H9 (cell line): ENCODE data around the gene NEMP2. TPM values are rescaled to one million over a fixed set of nuclear protein-coding genes. Genes with fewer than 3 reads are reported as not detected.

Experiments used
- DNase-seq: peaks from one replicate; pipeline ENCODE4 v3.0.0-alpha.2; 2017
- H2AFZ ChIP-seq: one replicate; pipeline ENCODE4 v1.6.1; 2013; ENCODE audit warnings: mild to moderate bottlenecking, low read length, control low read depth, moderate library complexity
- H2AK5ac ChIP-seq: 2 replicates; pipeline ENCODE4 v1.6.1; 2013; ENCODE audit warnings: low read length, control low read depth, mixed read lengths; ENCODE audit not compliant: insufficient read length
- H2BK120ac ChIP-seq: one replicate; pipeline ENCODE4 v1.6.1; 2013; ENCODE audit warnings: low read depth, mild to moderate bottlenecking, low read length, control low read depth, inconsistent platforms; ENCODE audit not compliant: poor library complexity, severe bottlenecking
- H2BK12ac ChIP-seq: 2 replicates; pipeline ENCODE4 v1.6.1; 2013; ENCODE audit warnings: low read length, control low read depth, mixed read lengths, low read depth; ENCODE audit not compliant: insufficient read length
- H2BK15ac ChIP-seq: 2 replicates; pipeline ENCODE4 v1.6.1; 2013; ENCODE audit warnings: low read depth, low read length, control low read depth
- H2BK20ac ChIP-seq: one replicate; pipeline ENCODE4 v1.6.1; 2013; ENCODE audit warnings: low read depth, mild to moderate bottlenecking, low read length, control low read depth, inconsistent platforms; ENCODE audit not compliant: poor library complexity, severe bottlenecking
- H2BK5ac ChIP-seq: 2 replicates; pipeline ENCODE4 v1.6.1; 2013; ENCODE audit warnings: low read length, control low read depth, mixed read lengths; ENCODE audit not compliant: insufficient read length
- H3K14ac ChIP-seq: 2 replicates; pipeline ENCODE4 v1.6.1; 2013; ENCODE audit warnings: low read length, control low read depth; ENCODE audit not compliant: insufficient read depth
- H3K18ac ChIP-seq: 2 replicates; pipeline ENCODE4 v1.6.1; 2013; ENCODE audit warnings: low read depth, mild to moderate bottlenecking, mixed read lengths, low read length, control low read depth; ENCODE audit not compliant: insufficient read length
- H3K23ac ChIP-seq: 2 replicates; pipeline ENCODE4 v1.6.1; 2013; ENCODE audit warnings: low read length, control low read depth, mixed read lengths, low read depth; ENCODE audit not compliant: insufficient read length
- H3K23me2 ChIP-seq: 2 replicates; pipeline ENCODE4 v1.6.1; 2013; ENCODE audit warnings: low read depth, mild to moderate bottlenecking, mixed read lengths, low read length, control low read depth; ENCODE audit not compliant: insufficient read length, poor library complexity, severe bottlenecking
- H3K27ac ChIP-seq: 2 replicates; pipeline ENCODE4 v1.5.1; 2013; ENCODE audit warnings: low read length, control low read depth, mixed read lengths, low read depth; ENCODE audit not compliant: insufficient read length
- H3K27me3 ChIP-seq: 2 replicates; pipeline ENCODE4 v1.6.1; 2013; ENCODE audit warnings: low read length, control low read depth, inconsistent platforms; ENCODE audit not compliant: insufficient read depth
- H3K4ac ChIP-seq: 2 replicates; pipeline ENCODE4 v1.6.1; 2013; ENCODE audit warnings: low read depth, mild to moderate bottlenecking, control low read depth, inconsistent platforms, low read length, moderate library complexity
- H3K4me1 ChIP-seq: 2 replicates; pipeline ENCODE4 v1.6.1; 2013; ENCODE audit warnings: low read length, control low read depth, inconsistent platforms; ENCODE audit not compliant: insufficient read depth
- H3K4me2 ChIP-seq: 2 replicates; pipeline ENCODE4 v1.6.1; 2013; ENCODE audit warnings: low read length, control low read depth, mixed read lengths; ENCODE audit not compliant: insufficient read length, insufficient read depth
- H3K56ac ChIP-seq: 2 replicates; pipeline ENCODE4 v1.6.1; 2013; ENCODE audit warnings: low read depth, mild to moderate bottlenecking, mixed read lengths, low read length, control low read depth; ENCODE audit not compliant: insufficient read length
- H3K79me1 ChIP-seq: 2 replicates; pipeline ENCODE4 v1.6.1; 2013; ENCODE audit warnings: low read depth, mild to moderate bottlenecking, moderate library complexity, low read length, control low read depth, inconsistent platforms; ENCODE audit not compliant: insufficient read depth, poor library complexity, severe bottlenecking
- H3K79me2 ChIP-seq: 2 replicates; pipeline ENCODE4 v1.6.1; 2013; ENCODE audit warnings: low read length, control low read depth, inconsistent platforms; ENCODE audit not compliant: insufficient read depth
- H3K9ac ChIP-seq: 2 replicates; pipeline ENCODE4 v1.6.1; 2013; ENCODE audit warnings: low read length, control low read depth, mixed read lengths; ENCODE audit not compliant: insufficient read length; ENCODE audit errors: extremely low read depth
- H3K9me3 ChIP-seq: one replicate; pipeline ENCODE4 v1.6.1; 2013; ENCODE audit warnings: low read depth, low read length, inconsistent platforms; ENCODE audit not compliant: control insufficient read depth
- H3T11ph ChIP-seq: one replicate; pipeline ENCODE4 v1.6.1; 2013; ENCODE audit warnings: mild to moderate bottlenecking, low read length, control low read depth, inconsistent platforms
- H4K20me1 ChIP-seq: one replicate; pipeline ENCODE4 v1.6.1; 2013; ENCODE audit not compliant: control insufficient read depth, insufficient read length, insufficient read depth
- H4K5ac ChIP-seq: 2 replicates; pipeline ENCODE4 v1.6.1; 2013; ENCODE audit warnings: low read depth, mild to moderate bottlenecking, mixed read lengths, low read length, control low read depth; ENCODE audit not compliant: insufficient read length
- H4K8ac ChIP-seq: replicated peaks from 2 replicates; pipeline ENCODE4 v1.6.1; 2013; ENCODE audit warnings: low read length, control low read depth, mixed read lengths, low read depth; ENCODE audit not compliant: insufficient read length
- H4K91ac ChIP-seq: 2 replicates; pipeline ENCODE4 v1.6.1; 2013; ENCODE audit warnings: low read depth, mild to moderate bottlenecking, moderate library complexity, mixed read lengths, low read length, control low read depth; ENCODE audit not compliant: insufficient read length
- H3K27ac Mint-ChIP-seq, 3 experiments: 2 replicates in 2 of 3; 3 replicates in 1 of 3; pipeline ENCODE4 v1.8.0; 2020 to 2021; ENCODE audit warnings: mixed read lengths in 3 of 3, mild to moderate bottlenecking in 1 of 3, moderate library complexity in 1 of 3
- H3K27me3 Mint-ChIP-seq: 2 replicates; pipeline ENCODE4 v1.8.0; 2021; ENCODE audit warnings: low read depth, mild to moderate bottlenecking, moderate library complexity, mixed read lengths
- H3K36me3 Mint-ChIP-seq, 3 experiments: 2 replicates in 2 of 3; 3 replicates in 1 of 3; pipeline ENCODE4 v1.8.0; 2020 to 2021; ENCODE audit warnings: low read depth in 3 of 3, mixed read lengths in 3 of 3; ENCODE audit not compliant: insufficient read depth in 1 of 3
- H3K4me1 Mint-ChIP-seq, 2 experiments: 2 replicates each; pipeline ENCODE4 v1.8.0; 2020; ENCODE audit warnings: mixed read lengths in 2 of 2
- H3K4me3 Mint-ChIP-seq, 2 experiments: 2 replicates in 1 of 2; 3 replicates in 1 of 2; pipeline ENCODE4 v1.8.0; 2020 to 2021; ENCODE audit warnings: mild to moderate bottlenecking in 2 of 2, mixed read lengths in 2 of 2, moderate library complexity in 1 of 2
- H3K9me3 Mint-ChIP-seq, 2 experiments: 2 replicates in 1 of 2; 3 replicates in 1 of 2; pipeline ENCODE4 v1.8.0; 2020; ENCODE audit warnings: mild to moderate bottlenecking in 2 of 2, mixed read lengths in 2 of 2, moderate library complexity in 1 of 2
- CTCF ChIP-seq: fragments of 200-600 bp; sonication (generic); conservative IDR thresholded peaks from 3 replicates; pipeline ENCODE4 v1.8.0; 2021; ENCODE audit warnings: antibody characterized with exemption, mild to moderate bottlenecking
- WGBS: extraction: QIAGEN DNeasy Blood & Tissue Kit; methylation state at CpG from one replicate; pipeline ENCODE4 v1.1.7; 2013; ENCODE audit warnings: missing lambda C conversion rate, low lambda C conversion rate, mixed read lengths; ENCODE audit not compliant: insufficient read length; ENCODE audit errors: extremely low coverage; 5-methylcytosine and 5-hydroxymethylcytosine counted together
- total RNA-seq: library from RNA; stranded (reverse); gene quantifications from 2 replicates; pipeline ENCODE4 v1.2.1, GENCODE V29; 2021

NEMP2 gene
- total RNA-seq, 1 experiment from 2014 or later, result 5.3 TPM

DNA sequence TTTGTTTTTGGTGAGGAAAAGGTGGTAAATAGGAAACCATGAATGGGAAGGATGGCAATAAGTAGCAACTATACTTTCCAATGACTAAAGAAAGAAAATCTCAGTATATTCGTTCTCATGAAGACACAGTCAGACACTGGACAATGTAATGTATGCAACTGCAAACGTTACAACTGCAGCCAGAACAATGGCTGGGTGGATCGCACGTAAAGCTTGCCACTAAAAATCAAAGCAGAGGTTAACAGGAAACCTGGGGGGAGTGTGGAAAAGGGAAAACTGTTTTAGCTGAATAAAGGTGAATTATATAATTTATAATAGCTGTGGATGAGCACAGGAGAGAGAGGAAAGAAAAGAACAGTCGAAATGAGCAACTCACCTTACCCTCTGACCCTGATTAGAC lies 33.3 kb downstream of the NEMP2 start:
- no peak overlapping the region for H4K5ac ChIP-seq
- no peak overlapping the region for H2BK120ac ChIP-seq
- no peak overlapping the region for H2AFZ ChIP-seq
- H3T11ph ChIP-seq, result no peak overlapping the region
- WGBS, result no CpG with 5 or more reads among the region's 5 CpGs
- no peak overlapping the region for H3K18ac ChIP-seq
- H3K27me3 Mint-ChIP-seq, result no peaks in the 10 kb centered on the region
- H4K8ac ChIP-seq, result no peak overlapping the region
- no peak overlapping the region for H3K4me2 ChIP-seq
- H3K36me3 Mint-ChIP-seq, result no peaks in the 10 kb centered on the region
- H3K79me2 ChIP-seq, result no peaks in the 10 kb centered on the region
- H3K79me1 ChIP-seq, result no peaks in the 10 kb centered on the region
- no peak for TF ChIP-seq CTCF
- H3K9me3 Mint-ChIP-seq, result no peaks in the 10 kb centered on the region
- H4K91ac ChIP-seq, result no peak overlapping the region
- no peaks in the 10 kb centered on the region for H3K23me2 ChIP-seq
- H3K27ac Mint-ChIP-seq, result no peak overlapping the region; a peak in 1 of 7 replicates
- H2BK15ac ChIP-seq, result no peak overlapping the region
- no peaks in the 10 kb centered on the region for H3K27me3 ChIP-seq
- no peak for DNase-seq
- H3K4me1 ChIP-seq, result peaks cover 2% of the 10 kb centered on the region; the same call in 1 of the 2 replicates
- H2BK20ac ChIP-seq, result no peak overlapping the region
- H3K23ac ChIP-seq, result no peak overlapping the region
- H2BK12ac ChIP-seq, result no peak overlapping the region
- H4K20me1 ChIP-seq, result no peaks in the 10 kb centered on the region
- no peak overlapping the region for H3K4me3 Mint-ChIP-seq
- H3K4me1 Mint-ChIP-seq, result peaks cover 11 to 12% of the 10 kb centered on the region in 2 experiments
- H3K14ac ChIP-seq, result no peak overlapping the region
- H3K9me3 ChIP-seq, result no peaks in the 10 kb centered on the region
- H3K56ac ChIP-seq, result no peak overlapping the region
- H2AK5ac ChIP-seq, result no peak overlapping the region
- H3K4ac ChIP-seq, result no peak overlapping the region
- no peak overlapping the region for H3K9ac ChIP-seq
- no peak overlapping the region for H3K27ac ChIP-seq
- no peak overlapping the region for H2BK5ac ChIP-seq
